C4-2B (cell line): ENCODE results near the gene PTPRCAP.

ENCODE experiments used
- CTCF ChIP-seq: fragments of 450-650 bp; conservative IDR thresholded peaks from 2 replicates; pipeline ENCODE4 v1.5.1; 2017; ENCODE audit warnings: mild to moderate bottlenecking
- ZFX ChIP-seq: fragments of 450-650 bp; IDR thresholded peaks from 2 replicates; pipeline ENCODE4 v1.6.1; 2017

- TF ChIP-seq CTCF (no peak), ZFX (no peak)
These were observed 16.0 kb downstream of the PTPRCAP start for GRCh38 chr11:67421430-67422031.
